ENCODE data around the gene EYS.

EYS gene

GRCh38 chr6:64803470-64804166 is 903.4 kb downstream of the EYS start:
- no peak for DNase-seq

DNA sequence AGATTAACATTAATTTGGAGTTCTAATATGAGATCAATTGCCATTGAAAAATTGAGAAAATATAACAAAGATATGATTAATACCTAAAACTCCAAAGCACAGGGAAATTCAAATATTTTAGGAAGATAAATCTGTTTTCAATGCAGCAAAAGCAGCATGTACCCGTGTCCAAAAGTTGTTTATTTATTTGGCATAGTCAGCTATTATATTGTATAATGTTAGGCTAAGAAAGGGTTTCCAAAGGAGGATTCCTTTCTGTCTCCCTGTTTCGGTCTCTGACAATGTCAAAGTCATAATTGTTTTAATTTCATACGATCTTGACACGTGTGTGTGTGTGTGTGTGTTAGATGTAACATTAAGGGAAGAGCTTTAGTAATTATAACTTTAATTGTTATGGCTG is 914.5 kb downstream of the EYS start:
- DNase-seq = no peak

DNA sequence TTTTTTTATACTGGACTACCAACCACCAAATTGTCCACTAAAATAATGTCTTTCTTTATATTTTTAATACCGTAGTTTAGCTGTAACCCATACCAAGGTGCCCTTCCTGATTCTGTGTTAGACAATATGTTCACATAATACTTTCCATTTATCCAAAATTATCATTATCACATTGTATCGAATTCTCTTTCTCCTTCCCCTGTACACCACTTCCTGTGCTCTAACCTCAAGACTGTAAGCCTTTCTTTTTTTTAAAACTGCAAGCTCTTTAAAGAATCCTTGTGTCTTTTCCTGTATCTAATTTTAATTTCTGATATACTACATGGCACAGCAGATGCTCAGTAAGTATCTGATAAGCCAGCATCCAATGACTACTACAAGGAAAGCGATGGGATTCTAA is 917.5 kb downstream of the EYS start:
- DNase-seq = peak; percentile 51

GRCh38 chr6:64786736-64787135 is 920.3 kb downstream of the EYS start:
- no peak for DNase-seq

GRCh38 chr6:64782877-64783276 is 924.1 kb downstream of the EYS start:
- no peak for DNase-seq

DNA sequence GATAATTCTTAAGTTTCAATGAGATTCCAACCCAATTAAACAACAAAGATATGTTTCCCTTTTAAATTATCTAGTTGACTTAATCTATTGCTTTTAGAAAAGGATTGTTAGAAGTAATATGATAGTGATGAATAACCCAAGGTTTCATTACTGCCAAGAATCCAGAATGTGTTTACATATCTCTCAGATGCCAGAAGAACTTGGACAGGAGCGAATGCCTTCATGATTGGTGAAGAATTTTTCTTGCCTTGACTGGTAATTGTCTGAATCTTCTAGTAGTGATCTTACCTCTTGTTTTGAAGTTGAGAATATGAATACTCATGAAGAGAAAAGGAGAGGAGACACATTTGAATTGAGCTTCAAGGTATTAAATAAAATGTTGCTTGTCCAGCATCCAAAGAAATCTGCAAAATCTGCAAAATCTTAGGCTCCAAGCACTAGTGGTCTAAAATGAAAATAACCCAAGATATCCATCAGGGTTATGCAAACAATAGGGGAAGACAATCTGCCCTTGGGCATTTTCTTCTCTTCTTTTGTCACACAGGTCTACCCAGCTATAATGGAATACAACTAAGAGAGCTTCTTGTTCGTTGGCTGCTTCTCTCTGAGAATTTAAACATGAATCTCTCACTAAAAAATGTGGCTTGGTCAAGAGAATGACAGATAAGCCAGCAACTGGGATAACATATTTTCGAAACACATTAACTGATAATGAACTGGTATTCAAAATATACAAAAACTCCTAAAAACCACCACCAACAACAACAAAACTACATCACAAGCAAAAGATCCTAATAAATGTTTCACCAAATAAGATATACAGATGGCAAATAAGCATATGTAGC is 928.9 kb downstream of the EYS start:
- DNase-seq = no peak

- DNase-seq = no peak
Measured at GRCh38 chr6:64776359-64776758, 930.7 kb downstream of the EYS start.

DNA sequence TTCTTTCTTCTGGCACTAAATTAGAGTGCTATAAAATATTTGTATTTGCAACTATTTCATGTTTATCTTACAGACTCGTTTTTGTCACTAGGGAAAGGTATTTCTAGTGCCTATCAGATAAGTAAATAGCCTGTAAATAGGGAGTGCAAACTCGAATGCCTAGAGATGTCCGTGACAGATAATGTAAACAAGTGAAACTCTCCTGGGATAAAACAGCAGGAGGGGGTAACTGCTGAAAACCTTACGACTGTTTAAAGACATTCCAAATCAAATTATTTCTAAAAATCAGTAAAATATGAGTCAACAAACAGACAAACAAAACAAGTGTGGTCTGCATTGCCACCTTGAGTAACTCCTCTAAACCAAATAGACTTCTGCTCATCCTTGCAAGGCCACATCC is 932.1 kb downstream of the EYS start:
- DNase-seq = no peak

- no peak for DNase-seq
Measured at GRCh38 chr6:64750910-64751309, 956.1 kb downstream of the EYS start.

- DNase-seq = no peak
Measured at GRCh38 chr6:64737418-64737817, 969.6 kb downstream of the EYS start.

GRCh38 chr6:64736421-64736950 is 970.5 kb downstream of the EYS start:
- peak; percentile 27 for DNase-seq

- no peak for DNase-seq
Measured at GRCh38 chr6:64733433-64733832, 973.6 kb downstream of the EYS start.

GRCh38 chr6:64732888-64733287 is 974.1 kb downstream of the EYS start:
- DNase-seq = peak; percentile 14

GRCh38 chr6:64729522-64729921 is 977.5 kb downstream of the EYS start:
- DNase-seq = no peak

- no peak for DNase-seq
Measured at GRCh38 chr6:64727075-64727474, 980.0 kb downstream of the EYS start.

DNA sequence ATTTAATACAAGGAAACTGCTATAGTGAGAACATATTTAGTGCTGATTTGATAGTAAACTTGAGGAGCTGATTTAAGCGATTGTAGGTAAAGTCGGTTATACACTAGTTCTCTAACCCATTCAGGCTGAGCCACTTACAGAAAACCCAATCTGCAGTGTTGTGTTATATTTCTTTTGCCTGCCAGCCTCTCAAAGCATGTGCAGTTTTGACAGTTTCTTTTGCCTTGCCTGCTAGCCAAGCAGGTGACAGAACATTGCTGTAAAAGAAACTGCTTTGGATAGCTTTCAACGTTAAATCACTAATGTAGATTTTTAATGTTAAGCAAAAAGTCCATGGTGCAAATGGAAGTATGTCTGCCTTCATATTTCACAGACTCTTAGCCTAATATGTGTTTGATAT is 982.9 kb downstream of the EYS start:
- no peak for DNase-seq

GRCh38 chr6:64723327-64724058 is 983.5 kb downstream of the EYS start:
- DNase-seq = no peak

- DNase-seq = no peak
Measured at GRCh38 chr6:64721865-64722264, 985.2 kb downstream of the EYS start.

DNA sequence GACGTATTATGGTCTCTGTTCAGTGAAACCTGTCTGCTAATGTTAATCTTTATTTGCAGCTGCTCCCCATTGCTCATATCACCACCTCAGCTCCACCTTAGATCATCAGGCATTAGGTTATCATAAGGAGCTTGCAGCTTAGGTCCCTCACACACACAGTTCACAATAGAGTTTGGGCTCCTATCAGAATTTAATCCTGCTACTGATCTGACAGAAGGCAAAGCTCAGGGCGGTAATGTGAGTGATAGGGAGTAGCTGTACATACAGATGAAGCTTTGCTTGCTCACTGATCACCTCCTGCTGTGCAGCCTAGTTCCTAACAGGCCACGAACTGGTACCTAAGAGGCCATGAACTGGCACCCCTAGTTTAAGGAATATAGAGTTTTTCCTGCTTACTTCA is 989.7 kb downstream of the EYS start:
- no peak for DNase-seq

- no peak for DNase-seq
Measured at GRCh38 chr6:64715624-64716023, 991.4 kb downstream of the EYS start.

- DNase-seq = no peak
Measured at GRCh38 chr6:64714073-64714472, 993.0 kb downstream of the EYS start.

GRCh38 chr6:64713175-64713574 is 993.9 kb downstream of the EYS start:
- no peak for DNase-seq

DNA sequence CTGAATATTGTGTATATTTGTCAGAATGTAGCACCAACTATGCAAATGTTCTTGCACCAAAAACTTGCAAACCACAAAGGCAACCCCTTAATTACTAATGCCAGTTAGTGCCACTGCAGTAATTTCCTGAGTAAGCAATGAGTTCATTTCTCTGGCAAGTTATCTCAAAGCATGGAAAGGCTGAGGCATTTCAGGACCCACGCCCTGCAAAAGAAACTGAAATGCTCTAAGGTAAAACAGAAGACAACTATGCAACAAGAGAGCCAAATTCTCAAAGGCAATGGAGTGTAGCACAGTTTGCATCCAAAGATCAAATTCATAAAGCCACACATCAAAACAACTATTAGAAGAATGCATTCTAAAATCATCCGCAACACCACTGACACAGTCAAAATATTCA is 994.4 kb downstream of the EYS start:
- no peak for DNase-seq

DNA sequence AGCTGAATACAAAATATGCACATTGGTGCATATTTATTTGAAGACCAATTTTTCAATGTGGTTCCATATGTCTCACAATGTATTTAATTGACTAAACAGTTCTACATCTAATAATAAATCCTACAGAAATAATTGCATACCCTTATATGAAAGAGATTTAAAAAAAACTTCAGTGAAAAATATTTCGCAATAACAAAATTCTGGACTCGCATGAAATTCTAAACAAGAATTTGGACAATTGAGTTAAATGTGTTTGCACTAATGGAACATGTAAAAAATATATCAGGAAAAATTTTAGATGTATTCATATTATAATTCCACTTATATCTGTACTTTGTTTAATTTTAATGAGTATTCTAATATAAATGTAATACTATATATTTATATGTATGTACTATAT is 1003.1 kb downstream of the EYS start:
- no peak for DNase-seq

All from hematopoietic multipotent progenitor cell treated with erythropoietin and hydrocortisone succinate and interleukin-3 and kit ligand, for 4 days (in vitro differentiated cells).